HG02798 (cell line): ENCODE data around the gene RNF157.

Source experiments
- ATAC-seq: cut with Tn5 transposase; IDR thresholded peaks from one replicate; pipeline ENCODE4 v1.9.1; 2021; ENCODE audit warnings: mild to moderate bottlenecking; ENCODE audit not compliant: unreplicated experiment, poor library complexity

The RNF157 gene

DNA sequence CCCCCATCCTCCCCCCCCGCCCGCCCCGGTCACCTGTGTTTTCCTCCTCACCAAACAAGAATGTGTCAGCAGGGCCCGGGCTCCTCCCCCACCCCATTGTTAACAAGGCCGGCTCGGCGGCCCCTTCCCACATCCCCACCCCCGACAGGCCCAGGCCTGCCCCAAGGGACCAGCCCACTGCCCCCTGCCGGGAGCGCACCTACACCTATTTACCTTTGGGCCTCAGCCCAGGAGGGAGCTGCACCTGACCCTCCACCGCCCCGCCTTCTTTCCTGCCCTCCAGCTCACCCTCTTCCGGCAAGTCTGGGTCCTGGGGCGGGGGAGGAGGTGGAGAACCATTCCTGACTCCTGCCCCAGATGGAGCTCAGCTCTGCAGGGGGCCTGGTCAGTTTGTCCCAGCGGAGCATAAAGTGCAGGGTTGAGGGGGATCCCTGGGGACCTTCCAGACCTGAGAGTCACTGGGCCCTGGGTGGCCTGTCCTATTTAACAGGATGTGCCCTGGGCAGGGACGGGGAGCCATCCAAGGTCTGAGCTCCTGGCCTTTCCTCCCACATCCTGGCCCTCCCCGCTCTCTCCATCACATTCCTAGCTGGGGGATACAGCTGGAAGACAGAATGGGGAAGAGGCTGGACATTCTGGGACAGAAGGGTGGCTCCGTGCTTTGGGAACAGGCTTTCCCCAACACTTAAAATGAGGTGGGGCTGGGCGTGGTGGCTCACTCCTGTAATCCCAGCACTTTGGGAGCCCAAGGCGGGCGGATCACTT is 107.5 kb downstream of the RNF157 start:
- ATAC-seq = no peak

DNA sequence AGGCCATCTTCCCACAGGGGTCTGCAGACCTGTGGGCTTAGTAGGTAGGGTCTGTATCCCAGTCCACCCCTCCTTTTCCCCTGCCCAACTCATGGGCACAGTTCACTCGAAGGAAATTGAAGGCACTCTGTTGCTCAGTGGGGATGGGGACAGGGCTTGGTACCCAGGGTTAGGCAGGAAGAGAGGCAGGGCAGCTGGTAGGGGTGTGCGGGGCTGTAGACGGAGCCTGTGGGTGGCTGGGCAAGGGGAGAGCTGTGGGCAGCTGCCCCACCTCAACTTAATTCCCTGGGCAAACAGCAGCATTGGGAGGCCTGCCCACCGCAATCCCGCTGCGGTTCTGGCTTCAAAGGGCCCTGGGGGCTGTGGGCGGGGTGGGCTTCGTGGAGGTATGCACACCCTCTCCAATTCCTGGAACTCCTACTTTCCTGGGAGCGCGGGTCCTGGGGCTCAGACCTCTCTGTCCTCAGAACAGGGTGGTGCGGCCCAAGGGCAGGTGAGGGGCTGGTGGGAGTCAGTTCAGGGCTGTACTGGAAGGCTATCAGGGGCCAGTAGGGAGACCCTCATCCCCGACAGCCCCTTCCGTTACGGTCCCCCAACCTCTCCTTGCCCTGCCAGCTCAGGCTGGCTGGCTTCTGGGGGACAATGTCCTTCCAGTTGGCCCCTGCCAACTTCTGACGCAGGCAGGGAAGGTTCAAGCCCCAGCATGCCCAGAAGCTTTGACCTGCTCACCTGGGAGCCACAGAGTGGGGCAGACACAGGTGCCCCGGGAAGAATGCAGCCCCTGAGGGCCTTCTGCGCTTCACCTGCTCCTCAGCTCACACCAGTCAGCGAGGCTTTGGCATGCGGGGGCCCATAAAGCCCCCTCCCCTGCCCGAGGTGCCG is 108.4 kb downstream of the RNF157 start:
- no peak for ATAC-seq

DNA sequence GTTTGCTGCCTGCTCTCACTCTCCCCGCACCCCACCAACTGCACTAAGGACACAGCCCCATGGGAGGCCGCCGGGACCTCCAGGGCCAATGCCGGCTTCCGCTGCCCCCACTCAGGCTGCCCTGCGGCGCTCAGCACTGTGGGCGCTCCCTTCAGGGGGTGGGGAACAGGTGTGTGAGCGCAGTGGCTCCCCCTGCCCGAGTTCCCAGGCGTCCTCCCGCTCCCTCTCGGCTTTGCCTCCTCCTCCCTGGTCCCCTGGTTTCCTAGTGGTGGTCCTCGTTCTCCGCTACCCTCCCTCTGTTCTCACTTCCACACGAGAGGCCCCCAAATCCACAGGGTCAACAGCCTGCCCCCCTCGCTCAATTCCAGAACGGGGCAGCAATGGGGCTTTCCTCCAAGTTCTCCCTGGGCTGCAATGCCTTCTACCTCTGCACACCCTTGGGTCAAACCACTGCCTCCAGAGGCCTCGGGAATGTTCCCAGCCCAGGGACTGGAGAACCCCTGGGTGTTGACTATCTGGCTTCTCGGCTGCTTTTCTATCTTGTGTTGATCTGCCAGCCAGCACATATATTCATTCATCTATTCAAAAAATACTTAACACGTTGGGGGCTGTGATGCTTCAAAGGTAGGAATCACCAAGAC is 109.1 kb downstream of the RNF157 start:
- no peak for ATAC-seq

DNA sequence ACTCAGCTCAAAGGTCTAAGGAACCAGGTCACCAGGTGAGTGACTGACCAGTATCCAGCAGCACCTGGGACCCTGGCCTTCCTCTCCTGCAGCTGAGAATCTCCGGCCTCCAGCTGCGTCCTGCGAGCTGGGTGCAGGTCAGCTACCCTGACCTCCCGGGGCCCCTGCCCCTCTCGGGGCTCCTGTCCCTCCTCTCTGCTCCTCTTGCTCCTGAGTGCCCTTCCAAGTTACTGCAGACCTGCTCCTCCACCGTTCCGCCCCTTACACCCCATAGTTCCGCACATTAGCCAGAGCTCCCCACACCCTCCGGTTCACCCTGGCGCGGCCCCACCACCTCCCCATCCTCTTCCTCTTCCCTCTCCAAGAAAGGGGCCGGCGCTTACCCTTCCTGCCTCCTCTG is 109.8 kb downstream of the RNF157 start:
- no peak for ATAC-seq

DNA sequence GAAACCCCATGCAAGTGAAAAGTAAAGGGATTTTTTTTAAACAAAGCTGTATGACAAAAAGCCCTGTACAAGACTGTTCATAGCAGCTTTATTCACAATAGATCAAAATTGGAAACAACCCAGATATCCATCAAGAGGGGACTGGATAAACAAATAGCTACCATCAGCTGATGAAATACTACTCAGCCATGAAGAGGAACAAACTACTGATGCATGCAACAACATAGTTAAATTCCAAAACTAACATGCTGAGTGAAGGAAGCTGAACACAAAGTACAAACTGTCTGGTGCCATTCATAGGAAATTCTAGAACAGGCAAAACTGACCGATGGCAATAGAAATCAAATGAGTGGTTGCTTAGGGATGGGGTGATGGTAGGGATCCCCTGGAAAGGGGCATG is 114.4 kb downstream of the RNF157 start:
- no peak for ATAC-seq

DNA sequence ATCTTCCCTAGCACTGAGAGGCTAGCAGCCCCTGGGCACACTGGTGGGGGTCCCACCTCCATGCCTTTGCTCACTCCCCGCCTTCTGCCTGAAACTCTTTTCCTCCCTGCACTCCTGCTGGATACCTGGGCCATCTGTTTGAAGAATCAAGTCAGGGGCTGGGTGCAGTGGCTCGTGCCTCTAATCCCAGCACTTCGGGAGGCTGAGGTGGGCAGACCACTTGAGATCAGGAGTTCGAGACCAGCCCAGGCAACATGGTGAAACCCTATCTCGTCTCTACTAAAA is 115.0 kb downstream of the RNF157 start:
- no peak for ATAC-seq

DNA sequence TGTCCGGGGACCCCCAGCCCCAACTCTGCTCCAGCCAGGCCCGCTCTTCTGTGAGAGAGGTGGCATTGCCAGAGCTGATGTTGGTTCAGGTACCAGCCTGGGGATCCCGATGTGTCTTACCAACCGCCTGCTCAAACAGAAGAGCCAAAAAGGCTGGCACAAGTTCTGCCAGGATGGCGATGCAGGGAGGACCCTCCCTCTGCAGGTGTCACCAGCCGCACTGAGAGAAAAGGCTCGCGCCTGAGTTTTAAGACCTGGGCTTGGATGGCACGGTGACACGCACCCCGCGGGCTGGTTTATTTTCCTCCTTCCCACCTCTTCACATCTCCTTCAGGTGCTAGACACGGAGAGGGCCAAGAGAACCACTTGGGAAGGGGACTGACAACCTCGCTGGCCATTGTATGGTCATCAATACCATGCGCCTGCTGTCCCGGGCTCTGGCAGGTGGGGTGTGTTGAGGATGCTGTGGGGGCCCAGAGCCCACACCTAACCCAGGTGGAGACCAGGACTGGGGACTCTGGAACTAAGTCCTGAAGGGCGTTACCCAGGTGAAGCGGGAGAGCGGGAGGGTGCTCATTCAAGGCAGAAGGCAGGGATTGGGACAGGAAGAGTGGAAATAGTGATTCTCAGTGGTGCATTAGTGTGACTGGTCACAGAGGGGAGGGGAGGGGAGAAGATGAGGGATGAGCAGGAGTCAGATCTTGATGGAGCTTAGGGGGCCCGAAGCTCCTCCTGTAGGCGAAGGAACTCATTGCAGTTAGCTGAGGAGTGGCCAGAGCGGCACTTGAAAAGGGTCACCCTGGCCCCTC is 115.5 kb downstream of the RNF157 start:
- ATAC-seq = no peak

DNA sequence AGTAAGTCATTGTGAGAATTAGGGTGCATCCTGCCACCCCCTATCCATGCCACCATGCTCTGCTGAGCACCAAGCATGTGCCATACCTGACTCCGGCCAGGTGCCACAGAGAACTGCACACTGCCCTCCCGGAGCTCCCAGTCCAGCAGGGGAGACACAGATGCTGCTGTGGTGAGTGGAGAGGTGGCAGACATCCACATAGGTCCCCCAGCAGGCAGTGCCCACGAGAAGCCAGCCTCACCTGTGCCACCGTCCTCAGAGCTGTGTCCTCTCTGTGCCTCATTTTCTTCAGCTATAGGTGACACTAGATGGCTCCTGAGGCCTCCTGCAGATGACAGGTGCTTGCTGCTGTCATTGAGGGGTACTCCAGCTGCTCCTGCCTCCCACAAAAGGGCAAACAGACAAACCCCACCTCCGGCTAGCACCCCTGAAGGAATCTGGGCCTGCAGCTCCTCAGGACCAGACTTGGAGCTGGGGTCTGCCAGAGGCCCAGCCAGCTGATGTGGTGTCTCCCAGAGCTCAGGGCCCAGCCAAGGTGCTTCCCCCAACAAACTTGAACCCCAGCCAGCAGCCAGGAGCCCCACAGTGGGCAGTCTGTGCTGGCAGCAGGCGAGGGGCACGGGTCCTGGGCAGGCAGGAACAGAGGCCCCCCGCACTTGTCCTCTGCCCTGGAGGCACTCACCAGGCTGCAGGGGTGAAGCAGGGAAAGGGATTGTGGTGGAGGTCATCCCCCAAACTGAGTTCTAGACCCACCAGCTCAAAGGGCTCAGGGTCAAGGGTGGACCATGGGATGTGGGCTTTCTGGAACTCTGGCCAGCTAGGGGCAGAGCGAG is 116.3 kb downstream of the RNF157 start:
- no peak for ATAC-seq

DNA sequence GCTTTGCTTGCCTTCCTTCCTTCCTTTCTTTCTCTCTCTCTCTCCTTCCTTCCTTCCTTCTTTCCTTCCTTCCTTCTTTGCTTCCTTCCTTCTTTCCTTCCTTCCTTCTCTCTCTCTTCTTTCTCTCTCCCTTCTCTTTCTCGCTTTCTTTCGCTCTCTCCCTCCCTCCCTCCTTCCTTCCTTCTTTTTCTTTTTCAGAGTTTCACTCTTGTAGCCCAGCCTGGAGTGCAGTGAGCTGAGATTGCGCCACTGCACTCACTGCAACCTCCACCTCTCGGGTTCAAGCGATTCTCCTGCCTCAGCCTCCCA is 117.1 kb downstream of the RNF157 start:
- no peak for ATAC-seq

DNA sequence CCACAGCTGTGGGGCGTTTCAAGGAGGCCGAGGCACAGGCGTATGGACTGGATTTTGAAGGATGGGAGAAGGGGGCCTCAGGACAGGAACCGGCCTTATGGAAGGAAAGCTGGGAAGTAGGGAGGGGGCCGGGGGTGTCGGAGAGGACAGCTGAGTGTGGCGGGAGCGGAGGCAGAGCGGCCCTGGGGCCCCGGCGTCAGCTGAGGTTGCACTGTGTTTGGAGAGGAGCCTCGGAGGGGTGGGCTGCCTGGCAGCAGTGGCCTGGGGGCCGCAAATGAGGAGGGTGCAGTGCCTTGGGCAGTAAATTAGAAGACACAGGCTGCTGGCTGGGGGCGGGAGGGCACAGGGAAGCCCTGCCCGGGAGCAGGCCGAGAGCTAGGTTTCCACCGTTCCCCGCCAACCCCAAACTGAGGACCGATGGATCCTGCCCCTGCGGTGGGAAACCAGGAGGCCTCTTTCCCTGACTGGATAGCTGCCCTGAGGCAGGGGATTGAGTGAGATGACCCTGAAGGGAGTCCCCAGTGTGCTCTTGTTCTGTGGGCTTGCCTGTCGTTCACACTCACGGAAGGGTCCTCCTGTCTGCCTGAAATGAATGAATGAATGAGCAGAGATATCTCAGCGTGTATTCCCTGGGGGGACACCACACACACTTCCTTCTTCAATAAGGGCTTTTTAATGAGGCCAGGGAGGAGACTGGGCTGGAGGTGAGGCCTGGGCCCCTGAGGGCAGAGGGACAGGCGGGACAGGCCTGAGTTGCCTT is 117.7 kb downstream of the RNF157 start:
- ATAC-seq = no peak

DNA sequence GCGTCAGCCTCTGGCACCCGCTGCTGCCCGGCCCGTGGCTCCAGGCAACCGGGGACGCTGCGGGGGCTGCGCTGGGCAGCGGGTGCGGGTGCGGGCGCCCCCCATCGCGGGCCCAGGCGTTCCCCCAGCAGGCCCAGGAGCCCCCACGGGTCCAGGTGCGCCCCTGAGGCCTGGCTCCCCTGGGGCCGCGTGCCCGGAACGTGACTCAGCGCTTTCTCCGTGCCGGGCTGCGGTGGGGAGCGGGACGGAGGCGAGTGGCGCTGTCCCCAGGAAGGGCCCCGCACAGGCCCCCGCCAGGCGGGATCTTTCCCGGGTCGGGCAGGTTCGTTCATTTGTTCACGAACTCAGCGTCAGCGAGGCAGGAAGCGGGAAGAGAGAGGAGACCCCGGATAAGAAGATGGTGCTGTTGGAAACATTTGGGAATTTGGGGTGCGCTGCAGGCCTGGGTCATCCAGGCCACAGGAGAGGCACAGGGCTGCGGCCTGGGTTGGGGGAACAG is 118.3 kb downstream of the RNF157 start:
- ATAC-seq = peak; percentile 13

DNA sequence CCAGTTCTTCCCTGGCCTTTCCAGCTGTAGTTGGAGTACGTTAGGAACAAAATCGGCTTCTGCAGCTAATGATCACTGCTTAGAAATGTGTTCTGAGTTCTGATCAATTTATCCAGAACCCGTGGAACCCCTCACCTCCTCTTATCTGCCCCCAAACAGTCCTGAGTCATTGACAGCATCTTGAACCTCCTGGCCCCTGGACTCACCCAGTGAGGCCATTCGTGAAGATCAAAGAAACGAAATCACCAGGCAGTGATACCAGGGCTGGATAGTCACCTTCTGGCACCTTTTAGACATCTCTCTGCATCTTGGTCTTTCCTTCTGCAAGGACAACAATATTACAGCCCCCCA is 119.7 kb downstream of the RNF157 start:
- ATAC-seq = no peak

DNA sequence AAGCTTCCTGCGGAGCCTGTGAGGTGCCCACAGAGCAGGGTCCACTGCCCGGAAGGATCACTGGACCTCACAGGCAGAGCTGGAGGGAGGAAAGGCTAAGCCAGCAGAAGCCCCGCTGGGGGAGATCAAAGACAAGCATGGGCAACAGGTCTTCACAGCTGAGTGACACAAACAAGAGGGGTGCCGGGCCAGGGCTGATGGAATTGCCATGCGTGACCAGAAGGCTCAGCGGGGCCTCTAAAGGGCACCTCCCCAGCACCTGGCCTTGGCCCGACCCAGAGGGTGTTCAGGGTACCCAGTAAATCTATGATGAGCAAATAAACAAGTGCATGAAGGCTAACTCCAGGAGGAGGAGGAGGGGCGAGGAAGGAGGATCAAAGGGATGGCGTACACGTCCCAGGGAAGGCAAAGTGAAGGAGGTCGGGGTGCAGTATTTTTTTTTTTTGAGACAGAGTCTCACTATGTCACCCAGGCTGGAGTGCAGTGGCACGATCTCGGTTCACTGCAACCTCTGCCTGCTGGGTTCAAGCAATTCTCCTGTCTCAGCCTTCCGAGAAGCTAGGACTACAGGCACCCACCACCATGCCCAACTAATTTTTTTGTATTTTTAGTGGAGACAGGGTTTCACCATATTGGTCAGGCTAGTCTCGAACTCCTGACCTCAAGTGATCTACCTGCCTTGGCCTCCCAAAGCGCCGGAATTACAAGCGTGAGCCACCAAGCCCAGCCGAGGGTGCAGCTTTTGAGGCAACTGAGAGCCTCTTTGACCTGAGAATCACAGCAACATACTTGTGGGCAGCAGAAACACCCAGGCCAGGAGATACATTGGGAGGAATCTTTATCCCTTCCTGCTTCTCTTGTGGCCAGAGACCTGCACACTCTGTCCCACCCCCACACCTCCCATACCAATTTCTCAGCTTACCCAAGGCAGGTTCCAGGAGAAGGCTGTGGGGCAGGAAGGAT is 120.6 kb downstream of the RNF157 start:
- no peak for ATAC-seq

DNA sequence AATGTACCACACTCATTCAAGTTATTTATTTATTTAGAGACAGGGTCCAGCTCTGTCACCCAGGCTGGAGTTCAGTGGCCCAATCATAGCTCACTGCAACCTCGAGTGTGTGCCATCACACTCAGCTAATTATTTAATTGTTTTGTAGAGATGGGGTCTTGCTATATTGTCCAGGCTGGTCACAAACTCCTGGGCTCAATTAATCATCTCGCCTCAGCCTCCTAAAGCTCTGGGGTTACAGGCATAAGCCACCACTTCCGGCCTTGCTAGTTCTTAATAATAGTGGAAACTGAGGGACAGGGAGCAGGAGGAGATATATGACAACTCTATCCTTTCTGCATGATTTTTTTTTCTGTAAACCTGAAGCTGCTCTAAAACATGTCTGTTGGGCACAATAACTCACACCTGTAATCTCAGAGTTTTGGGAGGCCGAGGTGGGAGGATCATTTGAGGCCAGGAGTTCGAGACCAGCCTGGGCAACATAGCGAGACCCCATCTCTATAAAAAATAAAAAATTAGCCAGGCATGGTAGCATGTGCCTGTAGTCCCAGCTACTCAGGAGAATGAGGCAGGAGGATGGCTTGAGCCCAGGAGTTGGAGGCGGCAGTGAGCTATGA is 125.0 kb downstream of the RNF157 start:
- ATAC-seq = no peak

DNA sequence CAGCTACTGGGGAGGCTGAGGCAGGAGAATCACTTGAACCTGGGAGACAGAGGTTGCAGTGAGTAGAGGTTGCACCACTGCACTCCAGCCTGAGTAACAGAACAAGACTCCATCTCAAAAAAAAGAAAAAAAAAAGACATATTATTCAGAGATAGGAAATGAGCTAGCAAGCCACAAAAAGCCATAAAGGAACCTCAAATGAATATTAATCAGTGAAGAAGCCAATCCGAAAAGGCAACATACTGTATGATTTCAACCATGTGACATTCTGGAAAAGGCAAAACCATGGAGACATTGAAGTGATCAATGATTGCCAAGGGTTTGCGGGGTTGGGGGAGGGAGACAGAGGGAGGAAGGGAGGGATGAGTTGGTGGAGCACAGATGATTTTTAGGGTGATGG is 128.3 kb downstream of the RNF157 start:
- no peak for ATAC-seq

DNA sequence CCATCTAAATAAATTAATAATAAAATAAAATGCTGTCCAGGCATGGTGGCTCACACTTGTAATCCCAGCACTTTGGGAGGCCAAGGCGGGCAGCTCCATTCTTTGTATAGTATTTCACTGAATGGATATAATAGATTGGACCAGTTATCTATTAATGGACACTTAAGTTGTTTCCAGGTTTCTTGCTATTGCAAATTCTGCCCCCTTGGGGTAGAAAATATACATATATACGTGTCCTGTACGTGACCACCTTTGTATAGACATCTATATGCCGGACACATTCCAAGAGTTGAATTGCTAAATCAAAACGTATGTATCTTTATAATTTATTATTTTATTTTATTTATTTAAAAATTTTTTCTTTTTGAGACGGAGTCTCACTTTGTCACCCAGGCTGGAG is 132.8 kb downstream of the RNF157 start:
- ATAC-seq = no peak

DNA sequence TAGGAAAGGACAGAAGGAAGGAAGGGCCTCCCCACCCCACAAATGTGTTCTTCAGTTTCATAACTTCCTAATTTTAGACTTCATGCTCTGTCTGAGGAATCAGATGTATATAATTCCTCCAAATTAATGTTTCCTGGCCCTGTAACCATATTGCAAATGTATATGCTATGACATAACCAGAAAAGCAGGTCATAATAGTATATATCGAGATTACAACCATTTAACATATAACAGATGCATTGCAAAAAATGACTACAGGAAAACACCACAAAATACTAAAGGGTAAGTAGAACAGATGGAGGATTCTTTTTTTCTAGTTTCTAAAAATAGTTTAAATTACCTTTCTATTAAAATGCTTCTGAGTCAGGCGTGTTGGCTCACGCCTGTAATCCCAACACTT is 133.6 kb downstream of the RNF157 start:
- no peak for ATAC-seq

DNA sequence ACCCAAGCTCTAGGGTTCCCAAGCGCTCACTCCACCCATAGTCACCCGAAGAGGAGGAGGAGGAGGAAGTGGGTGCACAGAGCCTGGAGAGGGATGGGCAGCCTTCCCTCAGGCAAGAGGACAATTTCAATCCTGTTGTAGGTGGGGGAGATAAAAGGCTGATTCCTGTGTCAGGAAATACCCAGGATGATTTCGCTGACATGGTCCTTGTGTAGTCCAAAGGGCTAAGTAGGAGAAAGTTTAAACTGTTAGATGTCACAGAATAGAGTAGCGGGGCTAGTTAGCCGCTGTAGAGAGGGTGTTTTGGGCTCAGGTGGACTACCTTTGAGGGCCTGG is 135.4 kb downstream of the RNF157 start:
- ATAC-seq = no peak
